ENCODE data around the gene SIN3A.
"Not testable (repeated sequence)": the region's sequence is repeated elsewhere in the genome, so short reads cannot be mapped to it uniquely, and the experiment has no call there.

The SIN3A gene

DNA sequence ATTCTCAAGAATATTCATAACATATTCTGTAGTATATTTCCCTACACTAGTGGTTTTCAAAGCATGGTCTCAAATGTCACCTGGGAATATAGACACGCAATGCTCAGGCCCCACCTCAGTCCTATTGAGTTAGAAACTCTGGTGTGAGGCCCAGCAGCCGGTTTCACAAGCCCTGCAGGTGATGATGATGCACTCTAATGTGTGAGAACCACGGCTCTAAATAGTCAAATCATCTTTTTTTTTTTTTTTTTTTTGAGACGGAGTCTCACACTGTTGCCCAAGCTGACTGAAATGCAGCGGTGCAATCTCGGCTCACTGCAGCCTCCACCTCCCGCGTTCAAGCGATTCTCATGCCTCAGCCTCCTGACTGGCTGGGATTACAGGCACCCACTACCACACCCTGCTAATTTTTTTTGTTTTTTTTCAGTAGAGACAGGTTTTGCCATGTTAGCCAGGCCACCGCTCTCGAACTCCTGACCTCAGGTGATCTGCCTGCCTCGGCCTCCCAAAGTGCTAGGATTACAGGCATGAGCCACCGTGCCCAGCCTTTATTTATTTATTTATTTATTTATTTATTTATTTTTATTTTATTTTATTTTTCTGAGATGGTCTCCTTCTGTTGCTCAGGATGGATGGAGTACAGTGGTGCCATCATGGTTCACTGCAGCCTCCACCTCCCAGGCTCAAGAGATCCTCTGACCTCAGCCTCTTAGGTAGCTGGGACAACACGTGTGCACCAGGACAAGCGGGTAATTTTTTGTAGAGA lies 117.7 kb downstream of the SIN3A start:
- DNase-seq (ENCODE audit: low spot score) = not testable (repeated sequence)

DNA sequence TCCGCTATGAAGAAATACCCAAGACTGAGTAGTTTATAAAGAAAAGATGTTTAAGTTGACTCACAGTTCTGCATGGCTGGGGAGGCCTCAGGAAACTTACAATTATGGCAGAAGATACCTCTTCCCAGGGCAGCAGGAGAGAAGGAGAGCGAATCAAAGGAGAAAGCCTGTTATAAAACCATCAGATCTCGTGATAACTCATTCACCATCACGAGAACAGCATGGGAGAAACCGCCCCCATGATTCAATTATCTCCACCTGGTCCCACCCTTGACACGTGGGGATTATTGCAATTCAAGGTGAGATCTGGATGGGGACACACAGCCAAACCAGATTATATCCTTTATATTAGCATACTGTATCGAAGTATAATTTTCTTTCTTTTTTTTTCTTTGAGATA lies 119.4 kb downstream of the SIN3A start:
- not testable (repeated sequence) for DNase-seq (ENCODE audit: low spot score)

DNA sequence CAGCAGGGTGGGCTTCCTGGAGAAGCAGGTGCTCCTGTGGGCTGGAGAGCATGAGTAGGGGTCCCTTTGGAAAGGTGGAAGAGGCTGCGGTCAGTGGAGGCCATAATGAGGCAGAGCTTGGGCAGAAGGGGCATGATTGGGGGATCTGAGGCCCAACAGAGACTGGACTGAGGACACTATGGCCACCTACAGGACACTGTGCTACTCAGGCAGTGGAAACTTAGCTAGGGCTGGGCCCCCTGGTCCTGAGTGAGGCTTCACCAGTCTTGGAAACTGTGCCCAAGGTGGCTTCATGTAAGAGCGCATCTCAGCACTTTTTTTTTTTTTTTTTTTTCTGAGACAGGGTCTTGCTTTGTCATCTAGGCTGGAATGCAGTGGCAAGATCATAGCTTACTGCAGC lies 121.9 kb downstream of the SIN3A start:
- DNase-seq (ENCODE audit: low spot score) = no peak

DNA sequence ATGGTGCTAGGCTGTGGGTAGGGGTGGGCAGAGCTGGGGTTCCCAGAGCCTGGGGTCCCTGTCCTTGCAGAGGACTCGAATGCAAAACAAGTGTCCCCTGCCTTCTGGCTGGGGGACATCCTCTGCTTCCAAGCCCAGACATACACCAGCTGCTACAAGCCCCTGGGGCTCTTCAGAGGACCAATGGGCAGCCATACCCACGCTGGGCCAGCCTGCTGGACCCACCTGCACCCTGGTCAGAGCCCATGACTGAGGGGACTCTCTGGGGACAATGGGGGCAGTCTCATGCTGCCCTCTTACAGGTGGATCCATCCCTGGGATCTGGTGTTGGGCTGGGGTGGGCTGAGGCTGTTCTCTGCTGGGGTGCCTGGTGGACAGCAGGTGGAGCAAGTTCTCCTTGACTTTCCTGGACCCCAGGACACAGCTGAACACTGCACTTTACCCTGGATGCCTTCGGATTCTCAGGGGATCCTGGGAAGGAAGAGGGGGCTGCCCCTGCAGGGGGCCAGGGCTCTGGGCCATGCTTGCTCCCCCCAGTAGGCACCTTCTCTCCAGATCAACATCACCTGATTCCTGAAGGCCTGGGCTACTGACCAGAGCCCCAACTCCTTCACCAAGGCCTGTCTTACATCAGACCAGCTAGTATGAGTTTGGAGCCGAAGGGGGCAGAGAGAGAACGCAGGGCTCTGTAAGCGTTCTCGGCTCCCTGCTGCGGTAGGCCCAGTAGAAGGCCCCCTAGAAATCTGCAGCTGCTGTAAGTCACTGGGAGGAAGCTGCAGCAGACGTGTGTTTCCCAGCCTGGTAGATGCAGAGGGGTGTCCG lies 122.8 kb downstream of the SIN3A start:
- DNase-seq (ENCODE audit: low spot score) = no peak

DNA sequence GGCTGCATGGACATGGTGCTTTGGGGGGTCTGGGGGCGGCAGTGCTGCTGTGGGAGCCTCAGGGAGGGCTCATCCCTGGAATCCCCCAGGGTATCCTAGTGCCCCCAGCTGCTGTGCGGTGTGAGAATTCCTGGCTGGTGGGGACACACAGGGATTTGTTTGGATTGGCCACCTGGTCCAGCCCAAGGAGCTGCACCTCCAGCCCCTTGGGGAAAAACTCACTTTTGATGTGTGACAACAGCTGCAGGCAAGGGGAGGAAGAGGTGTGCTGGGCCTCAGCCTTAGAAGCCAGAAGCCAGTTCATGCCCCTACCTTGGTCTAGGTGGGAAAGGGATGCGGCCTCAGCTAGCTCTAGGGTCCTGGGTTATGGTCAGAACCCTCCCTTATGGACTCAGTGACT lies 124.0 kb downstream of the SIN3A start:
- no peak for DNase-seq (ENCODE audit: low spot score)

DNA sequence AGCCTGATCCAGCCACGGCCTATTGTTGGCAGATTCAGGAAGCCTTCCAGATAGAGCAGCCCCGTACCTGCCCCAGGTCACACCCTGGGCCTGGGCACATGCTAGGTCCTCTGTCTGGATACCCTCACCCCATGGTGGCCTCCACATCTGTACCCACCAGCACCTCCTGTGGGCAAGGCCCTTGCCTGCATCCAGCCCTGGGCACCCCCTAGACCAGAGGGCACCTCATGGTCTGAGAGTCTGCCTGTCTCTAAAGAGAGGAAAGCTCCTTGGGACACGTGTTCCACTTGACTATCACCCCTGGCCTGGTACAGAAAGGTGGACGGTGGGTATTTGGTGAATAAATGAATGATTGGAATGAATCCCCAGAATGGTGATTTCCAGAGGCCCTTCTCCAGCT lies 124.5 kb downstream of the SIN3A start:
- DNase-seq (ENCODE audit: low spot score) = no peak

DNA sequence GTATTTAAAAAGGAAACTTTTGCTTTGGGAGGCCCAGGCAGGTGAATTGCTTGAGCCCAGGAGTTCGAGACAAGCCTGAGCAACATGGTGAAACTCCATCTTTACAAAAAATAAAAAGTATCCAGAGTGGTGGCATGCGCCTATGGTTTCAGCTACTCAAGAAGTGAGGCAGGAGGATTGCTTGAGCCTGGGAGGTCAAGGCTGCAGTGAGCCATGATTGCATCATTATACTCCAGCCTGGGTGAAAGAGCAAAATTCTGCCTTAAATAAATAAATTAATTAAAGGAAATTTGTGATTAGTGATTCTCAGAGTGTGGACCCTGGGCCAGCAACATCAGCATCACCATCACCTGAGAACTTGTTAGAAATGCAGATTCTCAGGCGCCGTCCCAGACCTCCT lies 125.6 kb downstream of the SIN3A start:
- DNase-seq (ENCODE audit: low spot score) = no peak

DNA sequence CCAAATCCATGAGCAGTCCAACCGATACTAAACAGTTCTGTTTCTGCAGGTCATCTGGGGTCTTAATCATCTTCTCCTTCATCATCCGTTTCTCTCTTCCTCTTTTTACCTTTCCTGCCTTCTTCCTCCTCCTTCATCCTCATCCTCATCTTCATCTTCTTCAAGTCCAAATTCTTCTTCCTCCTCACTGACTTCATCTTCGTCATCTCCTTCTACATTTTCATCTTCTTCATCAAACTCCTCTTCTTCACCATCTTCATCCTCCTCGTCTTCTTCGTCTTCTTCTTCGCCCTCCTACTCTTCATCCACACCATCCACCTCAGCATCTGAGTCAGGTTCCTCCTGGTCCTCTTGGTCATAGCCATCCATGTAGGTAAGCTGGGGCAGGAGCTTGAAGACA lies 129.8 kb downstream of the SIN3A start:
- DNase-seq (ENCODE audit: low spot score) = no peak

Measured in putamen (tissue), 1 donor.